A549 (cell line): ENCODE data around the gene PRG3. TPM values are rescaled to one million over a fixed set of nuclear protein-coding genes. Genes with fewer than 3 reads are reported as not detected.

Source experiments
- ATAC-seq, 2 experiments: fragments of 200-7000 bp in 1 of 2; fragments of >200 bp in 1 of 2; cut with Nextera tagmentation in 1 of 2; cut with Tn5 transposase in 1 of 2; 3 replicates each; pipeline versions ENCODE4 v1.8.0 to v1.9.1; 2018 to 2020; ENCODE audit warnings: mild to moderate bottlenecking in 1 of 2, moderate library complexity in 1 of 2
- CTCF ChIA-PET: fragments of 300-600 bp; sonication (Branson Sonifier 250); formaldehyde crosslinking; extraction: SDS; loops from one replicate; lab custom pipeline; 2021; ENCODE audit warnings: antibody characterized with exemption, inconsistent platforms; lab: Yijun Ruan, JAX
- POLR2A ChIA-PET: fragments of 350-600 bp; formaldehyde crosslinking; extraction: SDS; loops from one replicate; lab custom pipeline; 2021; ENCODE audit warnings: antibody characterized with exemption, inconsistent platforms; lab: Yijun Ruan, JAX
- DNase-seq, 2 experiments: peaks; one replicate each; pipeline versions ENCODE4 v3.0.0 to v3.0.0-alpha.2; 2011 to 2016; ENCODE audit warnings: low read depth in 1 of 2, low spot score in 1 of 2
- FAIRE-seq: peaks from 2 replicates; lab custom pipeline; 2011; peaks lifted over from hg19 to GRCh38; lab: Jason Lieb, UNC
- H3K27ac ChIP-seq, 2 experiments: fragments of >200 bp; sonication (Bioruptor Twin); formaldehyde crosslinking; 3 replicates each; pipeline ENCODE4 v1.5.1; 2016 to 2017
- H3K4me1 ChIP-seq: fragments of >200 bp; sonication (Bioruptor Twin); formaldehyde crosslinking; 3 replicates; pipeline ENCODE4 v1.6.1; 2016
- H3K4me2 ChIP-seq: fragments of >200 bp; sonication (Bioruptor Twin); formaldehyde crosslinking; 3 replicates; pipeline ENCODE4 v1.6.1; 2016
- H3K4me3 ChIP-seq: fragments of >200 bp; sonication (Bioruptor Twin); formaldehyde crosslinking; 3 replicates; pipeline ENCODE4 v1.5.1; 2016
- H3K9me3 ChIP-seq: fragments of >200 bp; sonication (Bioruptor Twin); formaldehyde crosslinking; 3 replicates; pipeline ENCODE4 v1.6.1; 2016
- CTCF ChIP-seq: fragments of >200 bp; sonication (Bioruptor Twin); formaldehyde crosslinking; IDR thresholded peaks from 3 replicates; pipeline ENCODE4 v1.5.1; 2016
- E2F6 ChIP-seq: IDR thresholded peaks from 2 replicates; pipeline ENCODE4 v1.6.1; 2012; ENCODE audit warnings: low read depth, borderline replicate concordance
- EHF ChIP-seq: fragments of 250-450 bp; sonication (Bioruptor Pico); IDR thresholded peaks from 2 replicates; pipeline ENCODE4 v1.5.0; 2020; ENCODE audit warnings: mild to moderate bottlenecking
- ELK1 ChIP-seq: fragments of 150-350 bp; IDR thresholded peaks from 2 replicates; pipeline ENCODE4 v1.6.1; 2014; ENCODE audit warnings: low read depth, mild to moderate bottlenecking, low read length
- FOXS1 ChIP-seq: fragments of 250-450 bp; sonication (Bioruptor Pico); IDR thresholded peaks from 2 replicates; pipeline ENCODE4 v1.5.0; 2020; ENCODE audit warnings: mild to moderate bottlenecking, moderate library complexity
- HDAC2 ChIP-seq: fragments of 200-600 bp; sonication (generic); IDR thresholded peaks from 2 replicates; pipeline ENCODE4 v1.6.1; 2016
- HES2 ChIP-seq: fragments of >200 bp; sonication (Bioruptor Twin); formaldehyde crosslinking; IDR thresholded peaks from 2 replicates; pipeline ENCODE4 v1.6.1; 2016
- HOXB13 ChIP-seq: fragments of 250-450 bp; sonication (Bioruptor Pico); IDR thresholded peaks from 2 replicates; pipeline ENCODE4 v1.5.0; 2020; ENCODE audit warnings: low read depth, mild to moderate bottlenecking, moderate library complexity
- JUN ChIP-seq, 2 experiments: fragments of >200 bp; sonication (Bioruptor Twin); formaldehyde crosslinking; IDR thresholded peaks; 2 replicates in 1 of 2; 3 replicates in 1 of 2; pipeline ENCODE4 v1.6.1; 2016 to 2017
- JUNB ChIP-seq: fragments of >200 bp; sonication (Bioruptor Twin); formaldehyde crosslinking; IDR thresholded peaks from 2 replicates; pipeline ENCODE4 v1.6.1; 2016
- KDM1A ChIP-seq: fragments of 200-600 bp; sonication (generic); IDR thresholded peaks from 2 replicates; pipeline ENCODE4 v1.6.1; 2016; ENCODE audit warnings: low read depth, mild to moderate bottlenecking
- KDM5A ChIP-seq: fragments of 200-600 bp; sonication (generic); IDR thresholded peaks from 2 replicates; pipeline ENCODE4 v1.6.1; 2016; ENCODE audit warnings: antibody characterized with exemption, mild to moderate bottlenecking
- MAFK ChIP-seq: fragments of 450-650 bp; IDR thresholded peaks from 2 replicates; pipeline ENCODE4 v1.6.1; 2014; ENCODE audit not compliant: partially characterized antibody
- PBX3 ChIP-seq: IDR thresholded peaks from 2 replicates; pipeline ENCODE4 v1.6.1; 2012
- RAD21 ChIP-seq, 2 experiments: fragments of >200 bp in 1 of 2; sonication (Bioruptor Twin) in 1 of 2; formaldehyde crosslinking in 1 of 2; IDR thresholded peaks in 1 of 2; conservative IDR thresholded peaks in 1 of 2; 2 replicates in 1 of 2; 3 replicates in 1 of 2; pipeline ENCODE4 v1.6.1; 2012 to 2018; ENCODE audit warnings: inconsistent platforms in 1 of 2
- RCOR1 ChIP-seq: fragments of 150-350 bp; IDR thresholded peaks from 2 replicates; pipeline ENCODE4 v1.6.1; 2014; ENCODE audit warnings: antibody characterized with exemption, low read length, low read depth
- TFCP2L1 ChIP-seq: fragments of 250-450 bp; sonication (Bioruptor Pico); IDR thresholded peaks from 2 replicates; pipeline ENCODE4 v1.5.0; 2021; ENCODE audit warnings: mild to moderate bottlenecking
- TP53 ChIP-seq: fragments of 250-450 bp; sonication (Bioruptor Pico); IDR thresholded peaks from 2 replicates; pipeline ENCODE4 v1.5.0; 2021; ENCODE audit warnings: mild to moderate bottlenecking, moderate library complexity
- ZSCAN20 ChIP-seq: fragments of 250-450 bp; sonication (Bioruptor Pico); IDR thresholded peaks from 2 replicates; pipeline ENCODE4 v1.8.0; 2022; ENCODE audit warnings: mild to moderate bottlenecking, moderate library complexity
- WGBS: methylation state at CpG from one replicate; pipeline ENCODE4 v1.1.6; 2017; ENCODE audit errors: missing lambda C conversion rate; 5-methylcytosine and 5-hydroxymethylcytosine counted together
- polyA plus RNA-seq, 4 experiments: library from polyadenylated mRNA; depleted of rRNA in 3 of 4; stranded (reverse); fragments of >200 nt; fragmentation: RNase III in 1 of 4; extraction: RNeasy Plus Mini Kit Qiagen cat#74134 plus additional on column Dnase treatment in 1 of 4; gene quantifications; 2 replicates in 3 of 4; 3 replicates in 1 of 4; pipeline ENCODE4 v1.2.3, GENCODE V29; 2011 to 2017

The PRG3 gene
- polyA plus RNA-seq, 2 of the 4 experiments (the other 2 are of a cell fraction): not detected

- WGBS: 44% methylated on average over 4 of the region's 4 CpGs
- CTCF ChIA-PET: no interaction called here
Measured at GRCh38 chr11:57413681-57414080, 32.7 kb upstream of the PRG3 start.

GRCh38 chr11:57410287-57410686 lies 29.3 kb upstream of the PRG3 start:
- Histone ChIP-seq H3K4me3 (no peak overlapping the region), H3K9me3 (no peaks in the 10 kb centered on the region), H3K4me1 (peaks cover 22% of the 10 kb centered on the region), H3K27ac (no peak overlapping the region), H3K4me2 (no peak overlapping the region)
- ChIA-PET POLR2A (no interaction called here), CTCF (no interaction called here)
- ATAC-seq (no peak), FAIRE-seq (no peak), DNase-seq (no peak)
- TF ChIP-seq PBX3 (no peak), CTCF (no peak), ZSCAN20 (no peak), E2F6 (no peak), TP53 (CRISPR knock-in tag) (no peak), RCOR1 (no peak)

More at GRCh38 chr11:57413681-57414080, 32.7 kb upstream of the PRG3 start:
- TF ChIP-seq KDM1A (no peak), ELK1 (no peak), HES2 (no peak), RAD21 (conservative IDR thresholded peaks at IDR 0.05 in 1 of 2, IDR thresholded peaks at IDR 0.05 in 1 of 2) (no peak), HOXB13 (CRISPR knock-in tag) (no peak), JUN (IDR thresholded peaks at IDR 0.05) (no peak), TFCP2L1 (no peak), ZSCAN20 (no peak), KDM5A (no peak), MAFK (no peak), EHF (CRISPR knock-in tag) (no peak), E2F6 (no peak), FOXS1 (CRISPR knock-in tag) (no peak), TP53 (CRISPR knock-in tag) (no peak), HDAC2 (no peak), JUNB (no peak)
- POLR2A ChIA-PET: no interaction called here
- DNase-seq (no peak), ATAC-seq (no peak), FAIRE-seq (no peak)
- Histone ChIP-seq H3K4me3 (no peak overlapping the region), H3K4me2 (no peak overlapping the region), H3K9me3 (no peaks in the 10 kb centered on the region), H3K4me1 (no peaks in the 10 kb centered on the region), H3K27ac (no peak overlapping the region)
